D341Med (cell line): ENCODE data around the gene EXOC3L4.
A peak's percentile ranks its signal among the peaks of the same experiment; 100 is the strongest.
"Not testable (repeated sequence)": the region's sequence is repeated elsewhere in the genome, so short reads cannot be mapped to it uniquely, and the experiment has no call there.

Experiments used
- DNase-seq: peaks from one replicate; pipeline ENCODE4 v3.0.0; 2012; ENCODE audit warnings: low spot score

The EXOC3L4 gene

DNA sequence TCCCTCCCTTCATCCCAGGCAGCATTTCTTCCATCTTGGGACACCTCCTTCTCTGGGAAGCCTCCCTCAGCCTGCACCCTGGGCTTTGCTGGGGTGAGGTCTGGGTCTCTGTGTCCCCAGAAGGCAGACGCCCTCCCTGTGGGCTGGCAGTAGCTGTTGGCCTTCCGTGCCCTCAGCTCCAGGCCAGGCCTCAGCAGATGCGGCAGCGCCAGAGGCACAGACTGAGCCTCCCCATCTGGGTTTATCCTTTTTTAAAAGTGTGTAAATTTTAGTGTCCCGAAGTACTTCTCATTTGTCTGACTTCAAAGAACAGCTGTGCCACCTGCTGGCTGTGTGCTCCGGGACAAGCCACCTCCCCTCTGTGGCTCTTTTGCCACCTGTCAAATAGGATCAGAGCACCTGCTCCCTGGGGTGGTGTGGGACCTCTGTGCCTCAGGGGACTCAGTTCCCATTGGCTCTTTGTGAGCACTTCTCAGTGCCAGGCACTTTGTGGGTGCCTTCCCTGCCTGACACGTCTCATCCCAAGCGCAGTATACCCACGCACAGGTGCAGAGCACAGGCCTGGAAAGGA, 11.1 kb downstream of the EXOC3L4 start:
- DNase-seq, result peak; percentile 68

DNA sequence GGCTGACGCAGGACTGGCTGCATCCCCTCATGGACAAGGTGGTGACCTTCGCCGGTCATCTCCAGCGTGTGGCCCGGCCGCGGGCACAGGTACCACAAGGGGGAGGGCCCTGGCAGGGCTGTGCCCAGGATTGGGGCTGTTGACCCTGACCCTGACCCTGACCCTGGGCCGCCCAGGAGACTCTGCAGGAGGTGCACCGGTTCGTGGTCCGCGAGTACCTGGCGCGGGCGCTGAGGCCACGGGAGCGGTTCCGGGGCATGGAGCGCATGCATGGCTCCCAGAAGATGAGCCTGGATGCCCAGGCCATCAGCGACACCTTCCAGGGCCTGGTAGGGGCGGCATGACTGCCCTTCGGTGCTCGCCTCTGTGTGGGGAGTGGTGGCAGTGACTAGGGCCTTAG, 12.9 kb downstream of the EXOC3L4 start:
- DNase-seq, result no peak

DNA sequence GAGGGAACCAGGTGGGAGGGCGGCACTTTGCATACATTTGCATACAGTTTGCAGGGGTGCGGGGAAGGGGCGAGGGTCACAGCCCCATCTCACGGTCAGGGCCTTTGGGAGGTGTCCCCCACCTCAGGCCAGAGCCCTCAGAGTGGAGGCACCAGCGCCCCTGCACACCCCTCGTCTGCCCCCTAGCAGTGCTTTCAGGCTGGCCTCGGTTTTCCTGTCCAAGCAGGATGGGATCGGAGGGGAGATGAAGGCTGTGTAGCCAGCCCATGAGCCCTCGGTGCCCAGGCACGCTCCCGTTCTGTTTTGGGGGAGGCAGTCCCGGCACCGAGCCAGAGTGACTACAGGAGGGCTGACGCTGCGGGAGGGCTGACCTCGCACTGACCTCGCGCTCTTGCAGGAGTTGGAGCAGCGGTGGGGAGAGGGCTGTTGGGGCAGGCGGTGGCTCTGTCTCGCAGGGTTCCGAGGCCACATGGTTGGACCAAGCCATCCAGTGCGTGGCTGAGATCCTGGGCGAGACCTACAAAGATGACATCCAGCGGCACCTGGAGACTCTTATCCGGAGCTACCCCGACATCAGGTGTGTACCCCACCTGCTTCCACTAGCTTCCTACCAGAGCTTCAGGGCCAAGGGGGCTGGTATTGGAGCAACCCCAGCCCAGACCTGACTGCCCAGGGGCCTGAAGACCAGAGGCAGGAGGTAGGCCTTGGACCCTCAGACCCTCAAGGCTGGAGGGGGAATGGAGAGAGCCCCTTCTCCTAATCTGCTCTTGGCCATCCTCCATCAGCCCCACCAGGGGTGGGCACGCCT, 13.6 kb downstream of the EXOC3L4 start:
- no peak for DNase-seq

DNA sequence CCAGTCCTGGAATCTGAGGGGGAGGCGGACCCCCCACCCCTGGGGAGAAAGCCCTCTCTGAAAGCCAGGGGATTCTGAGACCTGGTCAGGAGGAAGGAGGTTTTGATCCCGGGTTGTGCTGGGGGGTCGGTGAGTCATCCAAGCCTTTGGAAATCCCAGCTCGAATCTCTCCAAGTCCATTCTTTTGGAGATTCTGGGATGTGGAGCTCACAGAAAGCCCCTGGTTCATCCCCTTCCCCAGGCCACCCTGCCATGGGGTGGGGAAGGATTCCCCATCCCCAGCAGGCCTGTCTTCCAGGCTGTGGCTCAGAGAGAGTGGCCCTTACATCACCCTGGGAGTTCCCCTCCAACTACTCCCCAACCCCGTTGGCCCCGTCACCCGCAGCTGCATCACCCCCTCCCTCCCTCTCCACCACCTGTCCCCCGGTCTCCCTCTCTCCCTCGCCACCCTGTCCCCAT, 14.3 kb downstream of the EXOC3L4 start:
- no peak for DNase-seq

DNA sequence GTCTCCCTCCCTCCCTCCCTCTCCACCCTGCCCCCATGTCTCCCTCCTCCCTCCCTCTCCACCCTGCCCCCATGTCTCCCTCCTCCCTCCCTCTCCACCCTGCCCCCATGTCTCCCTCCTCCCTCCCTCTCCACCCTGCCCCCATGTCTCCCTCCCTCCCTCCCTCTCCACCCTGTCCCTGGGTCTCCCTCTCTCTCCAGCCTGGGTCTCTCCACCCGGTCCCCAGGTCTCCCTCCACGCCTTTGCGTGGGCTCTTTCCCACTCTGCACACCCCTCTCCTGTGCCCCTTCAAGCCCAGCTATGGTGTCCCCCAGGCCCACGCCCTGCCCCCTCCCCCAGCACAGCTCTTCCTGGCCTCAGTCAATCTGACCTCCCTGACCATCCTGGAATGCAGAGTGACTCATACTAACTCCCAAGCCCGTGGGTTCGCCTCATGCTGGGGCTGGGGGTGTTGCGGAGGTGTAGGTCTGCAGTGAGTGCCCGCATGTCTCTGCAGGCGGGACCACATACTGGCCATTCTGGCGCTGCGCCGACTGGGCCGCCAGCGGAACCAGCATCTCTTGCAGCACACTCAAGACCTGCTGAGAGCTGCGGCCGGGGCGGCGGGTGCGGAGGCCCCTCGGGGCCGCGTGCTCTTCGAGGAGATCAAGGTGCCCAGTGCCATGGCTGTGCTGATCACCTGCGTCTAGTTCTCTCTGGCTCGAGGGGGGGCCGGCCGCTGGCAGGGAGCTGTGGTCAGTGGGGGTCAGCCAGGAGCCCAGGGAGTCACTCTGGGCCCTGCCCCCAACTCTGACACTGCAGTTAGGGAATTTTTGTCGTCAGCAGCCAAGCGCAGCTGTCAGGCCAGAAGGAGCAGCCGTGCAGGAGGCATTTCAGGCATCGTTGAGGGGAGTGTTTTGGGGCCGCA, 15.3 kb downstream of the EXOC3L4 start:
- no peak for DNase-seq

DNA sequence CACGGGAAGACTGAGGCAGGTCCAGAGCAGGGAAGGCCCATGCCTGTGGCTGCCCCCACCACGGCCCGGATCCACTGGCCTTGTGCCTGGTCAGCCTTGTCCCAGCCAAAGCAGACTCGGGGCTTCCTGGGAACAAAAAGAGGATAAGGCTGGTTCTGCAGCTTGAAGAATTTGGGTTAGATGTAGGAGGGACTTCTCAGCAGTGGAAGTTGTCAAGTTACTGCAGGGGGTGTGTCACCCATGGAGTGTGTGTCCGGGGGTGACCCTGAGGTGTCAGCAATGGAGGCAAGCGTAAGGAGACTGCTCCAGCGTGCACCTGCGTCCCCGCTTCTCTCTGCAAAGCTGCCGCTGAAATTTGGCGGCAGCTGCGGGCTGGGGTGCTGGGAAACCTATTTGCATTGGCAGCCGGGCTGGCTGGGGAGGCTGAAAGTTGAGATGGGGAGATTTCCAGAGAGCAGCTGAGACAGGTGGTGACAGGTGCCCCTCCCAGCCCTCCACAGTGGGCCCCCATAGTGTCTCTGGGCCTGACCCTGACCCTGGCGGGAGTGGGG, 16.2 kb downstream of the EXOC3L4 start:
- no peak for DNase-seq

DNA sequence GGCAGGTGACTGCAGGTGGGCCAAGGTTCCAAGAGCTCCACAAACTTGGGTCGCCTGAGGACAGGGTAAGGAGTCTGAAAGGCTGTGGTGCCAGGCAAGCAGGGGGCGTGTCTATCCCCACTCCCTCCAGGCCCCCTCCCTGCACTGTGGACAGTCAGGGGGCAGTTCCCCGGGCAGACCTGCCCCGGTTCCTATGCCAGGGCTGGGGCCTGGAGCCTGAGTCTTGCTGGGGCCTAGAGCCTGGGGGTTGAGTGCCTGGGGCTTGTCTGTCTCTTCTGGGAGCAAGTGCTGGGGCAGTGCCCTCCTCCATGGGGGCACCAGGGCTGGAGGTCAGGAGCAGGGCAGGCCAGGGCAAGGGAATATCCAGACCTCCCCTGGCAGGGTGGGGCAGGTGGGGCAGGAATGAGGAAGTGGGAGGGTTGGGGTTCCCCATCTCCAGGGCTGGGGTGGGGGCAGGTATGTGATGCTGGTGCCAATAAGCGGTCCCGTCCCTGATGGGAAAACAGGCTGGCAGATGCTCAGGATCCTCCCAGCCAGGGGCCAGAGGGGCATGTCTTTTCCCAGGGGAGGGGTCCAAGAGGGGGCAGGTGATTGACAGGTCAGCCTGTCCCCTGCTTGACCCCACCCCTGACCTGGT, 16.8 kb downstream of the EXOC3L4 start:
- no peak for DNase-seq

DNA sequence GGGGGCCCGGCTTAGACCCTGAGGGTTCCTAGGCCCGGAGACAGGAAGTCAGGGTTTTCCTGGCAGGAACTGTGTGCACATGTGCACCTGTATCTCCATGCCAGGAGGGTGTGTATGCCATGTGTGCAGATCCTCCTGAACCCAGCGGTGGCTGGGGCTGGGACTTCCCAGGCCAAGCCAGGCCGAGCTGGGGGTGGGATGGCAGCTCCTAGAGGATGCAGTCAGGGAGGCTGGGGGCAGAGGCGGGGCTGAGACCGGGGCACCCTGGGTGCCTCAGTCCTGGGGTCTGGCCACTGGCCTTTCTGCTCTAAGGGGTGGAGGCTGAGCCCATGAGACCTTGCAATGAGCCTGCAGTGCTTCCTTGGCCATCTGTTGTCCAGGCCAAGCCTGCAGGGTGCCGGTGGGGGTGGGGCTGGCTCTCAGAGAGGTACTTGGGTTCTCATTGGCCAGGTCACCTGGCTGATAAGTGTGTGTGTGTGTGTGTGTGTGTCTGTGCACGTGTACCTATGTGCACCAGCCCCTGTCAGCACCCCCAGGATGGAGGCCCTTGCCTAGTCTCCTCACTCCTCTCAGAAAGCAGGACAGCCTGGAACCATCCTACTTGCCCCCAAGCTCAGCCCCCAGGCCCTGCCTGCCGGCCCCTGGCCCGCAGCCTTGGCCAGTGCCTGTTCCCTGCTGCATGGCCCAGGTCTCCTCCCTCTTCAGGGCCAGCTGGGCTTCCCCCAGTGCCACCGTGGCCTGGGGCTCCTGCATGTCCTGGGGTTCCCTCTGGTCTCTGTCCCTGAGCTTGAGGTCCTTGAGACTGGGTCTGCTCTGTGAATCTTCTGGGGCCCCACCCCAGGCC, 18.1 kb downstream of the EXOC3L4 start:
- no peak for DNase-seq

DNA sequence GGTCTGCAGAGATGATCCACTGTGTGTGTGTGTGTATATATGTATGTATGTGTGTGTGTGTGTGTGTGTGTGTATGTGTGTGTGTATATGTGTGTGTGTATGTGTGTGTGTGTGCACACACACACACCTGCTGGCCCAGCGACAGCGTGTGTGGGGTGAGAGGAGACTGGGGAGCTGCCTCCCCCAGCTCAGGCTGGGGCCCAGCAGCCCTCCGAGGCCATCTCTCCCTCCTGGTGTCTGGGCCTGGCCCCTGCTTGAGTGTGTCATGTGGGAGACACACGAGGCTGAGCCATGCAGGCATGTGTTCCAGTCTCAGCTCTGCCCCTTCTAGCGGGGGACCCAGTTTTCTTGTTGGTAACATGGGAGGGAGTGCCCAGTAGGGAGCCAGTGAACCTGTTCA, 18.8 kb downstream of the EXOC3L4 start:
- no peak for DNase-seq

DNA sequence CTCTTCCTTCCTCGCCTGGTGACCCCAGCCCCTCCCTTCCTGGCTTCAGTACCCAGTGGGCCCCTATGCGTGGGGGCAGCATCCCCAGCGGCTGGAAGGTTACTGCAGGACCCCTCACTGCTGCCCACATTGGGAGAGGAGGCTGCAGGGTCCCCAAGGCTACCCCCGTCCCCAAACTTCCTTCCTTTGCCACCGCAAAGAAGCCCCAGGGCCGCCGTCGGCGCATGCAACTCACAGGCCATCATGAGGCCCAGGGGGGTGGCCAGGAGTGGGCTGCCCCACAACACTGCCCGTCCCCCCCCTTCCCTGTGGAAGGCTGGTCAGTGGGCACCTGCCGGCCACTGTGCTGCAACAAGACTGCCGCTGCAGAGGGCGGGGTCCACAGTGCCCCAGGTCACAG, 19.2 kb downstream of the EXOC3L4 start:
- no peak for DNase-seq

DNA sequence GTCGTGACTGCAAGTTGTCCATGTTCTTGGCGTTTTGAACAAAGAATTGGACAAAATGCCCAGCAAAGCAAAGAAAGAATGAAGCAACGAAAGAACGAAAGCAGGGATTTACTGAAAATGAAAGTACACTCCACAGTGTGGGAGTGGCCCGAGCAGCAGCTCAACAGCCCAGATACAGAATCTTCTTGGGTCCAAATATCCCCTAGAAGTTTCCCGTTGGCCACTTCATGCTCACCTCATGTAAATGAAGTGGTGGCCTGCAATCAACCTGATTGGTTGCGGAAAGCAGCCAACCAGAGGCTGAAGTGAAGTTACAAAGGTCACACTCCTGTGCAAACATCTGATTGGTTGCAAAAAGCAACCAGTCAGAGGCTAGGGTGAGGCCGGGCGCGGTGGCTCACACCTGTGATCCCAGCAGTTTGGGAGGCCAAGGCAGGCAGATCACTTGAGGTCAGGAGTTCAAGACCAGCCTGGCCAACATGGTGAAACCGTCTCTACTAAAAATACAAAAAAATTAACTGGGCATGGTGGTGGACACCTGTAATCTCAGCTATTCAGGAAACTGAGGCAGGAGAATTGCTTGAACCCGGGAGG, 20.7 kb downstream of the EXOC3L4 start:
- DNase-seq, result not testable (repeated sequence)

DNA sequence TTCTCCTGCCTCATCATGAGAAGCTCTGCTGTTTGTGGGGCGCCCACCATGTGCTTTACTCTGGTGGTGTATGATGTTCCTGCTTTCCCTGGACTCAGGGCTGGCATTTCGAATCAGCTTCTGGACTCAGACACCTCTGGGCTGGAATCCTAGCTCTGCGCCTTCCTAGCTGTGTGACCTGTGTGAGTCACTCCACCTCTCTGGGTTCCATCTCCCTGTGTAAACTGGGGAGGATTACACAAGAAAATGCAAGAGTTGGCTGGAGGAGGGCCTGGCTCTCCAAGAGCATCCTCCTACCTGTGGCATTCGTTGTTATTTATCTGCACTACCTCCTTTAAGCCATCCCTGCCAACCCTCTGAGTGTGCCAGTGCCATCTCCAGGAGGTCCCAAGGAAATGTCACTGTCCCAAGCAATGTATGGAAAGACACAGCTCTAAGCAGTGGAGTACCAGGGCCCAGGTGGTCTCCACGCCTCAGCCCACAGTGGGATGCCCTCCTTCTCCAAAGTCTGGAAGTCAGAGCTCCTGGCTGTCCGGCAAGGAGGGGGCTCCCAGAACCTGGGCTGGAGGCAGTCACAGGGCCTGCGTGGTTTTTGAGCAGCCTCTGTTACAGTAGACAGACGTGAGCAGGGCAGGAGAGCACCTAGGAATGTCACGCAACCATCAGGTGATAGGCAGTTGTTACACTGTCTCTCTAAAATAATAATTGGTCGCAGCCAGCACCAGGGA, 21.5 kb downstream of the EXOC3L4 start:
- no peak for DNase-seq

DNA sequence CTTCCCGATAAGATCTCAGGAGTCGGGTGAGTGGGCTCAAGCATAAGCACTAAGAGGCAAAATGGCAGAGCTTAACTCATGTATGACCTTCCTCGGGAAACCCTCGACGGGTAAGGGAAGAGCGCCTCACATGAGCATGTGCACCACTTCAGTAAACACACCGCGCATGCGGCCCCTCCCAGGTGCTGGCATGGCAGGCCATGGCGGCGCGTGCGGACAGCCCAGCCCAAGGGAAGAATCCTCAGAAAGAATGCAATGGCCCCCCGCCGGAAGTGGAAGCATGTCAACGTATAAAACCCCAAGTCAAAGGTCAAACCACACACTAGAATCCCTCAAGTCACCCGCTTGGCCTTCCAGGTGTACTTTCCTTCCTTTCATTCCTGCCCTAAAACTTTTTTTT, 22.1 kb downstream of the EXOC3L4 start:
- DNase-seq, result no peak

DNA sequence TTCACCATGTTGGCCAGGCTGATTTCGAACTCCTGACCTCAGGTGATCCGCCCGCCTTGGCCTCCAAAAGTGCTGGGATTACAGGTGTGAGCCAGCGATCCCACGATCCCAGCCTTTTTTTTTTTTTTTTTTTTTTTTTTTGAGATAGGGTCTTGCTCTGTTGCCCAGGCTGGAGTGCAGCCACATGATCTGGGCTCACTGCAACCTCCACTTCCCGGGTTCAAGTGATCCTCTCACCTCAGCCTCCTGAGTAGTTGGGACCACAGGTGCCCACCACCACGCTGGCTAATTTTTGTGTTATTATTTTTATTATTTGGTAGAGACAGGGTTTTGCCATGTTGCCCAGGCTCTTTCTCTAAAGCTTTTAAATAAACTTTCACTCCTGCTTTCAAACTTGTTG, 23.0 kb downstream of the EXOC3L4 start:
- not testable (repeated sequence) for DNase-seq

DNA sequence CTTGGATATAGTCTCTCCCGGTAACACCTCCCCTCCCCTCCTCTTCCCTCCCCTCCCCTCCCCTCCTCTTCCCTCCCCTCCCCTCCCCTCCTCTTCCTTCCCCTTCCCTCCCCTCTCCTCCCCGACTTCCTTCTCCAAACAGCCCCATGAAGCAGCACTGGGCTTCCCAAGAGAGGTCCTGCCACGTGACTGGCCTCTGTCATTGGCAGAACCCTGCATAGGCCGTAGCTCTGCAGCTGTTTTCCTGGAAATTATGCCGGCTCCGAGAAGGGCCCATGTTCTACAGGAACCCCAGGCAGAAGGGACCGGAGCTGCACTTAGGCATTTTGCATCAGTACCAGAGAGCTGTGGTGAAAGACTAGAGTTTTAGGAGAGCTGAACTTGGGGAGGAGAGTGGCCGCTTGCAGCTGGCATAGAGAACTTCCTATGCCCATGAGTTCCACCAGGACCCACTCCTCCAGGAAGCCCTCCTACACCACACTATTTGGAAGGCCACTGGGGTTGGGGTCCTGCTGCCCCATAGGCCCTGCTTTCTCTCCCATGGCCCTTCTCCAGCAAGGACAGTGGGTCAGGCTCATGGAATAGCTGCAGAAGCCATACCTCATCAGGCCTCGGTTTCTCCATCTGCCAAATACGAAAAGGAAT, 23.6 kb downstream of the EXOC3L4 start:
- no peak for DNase-seq

DNA sequence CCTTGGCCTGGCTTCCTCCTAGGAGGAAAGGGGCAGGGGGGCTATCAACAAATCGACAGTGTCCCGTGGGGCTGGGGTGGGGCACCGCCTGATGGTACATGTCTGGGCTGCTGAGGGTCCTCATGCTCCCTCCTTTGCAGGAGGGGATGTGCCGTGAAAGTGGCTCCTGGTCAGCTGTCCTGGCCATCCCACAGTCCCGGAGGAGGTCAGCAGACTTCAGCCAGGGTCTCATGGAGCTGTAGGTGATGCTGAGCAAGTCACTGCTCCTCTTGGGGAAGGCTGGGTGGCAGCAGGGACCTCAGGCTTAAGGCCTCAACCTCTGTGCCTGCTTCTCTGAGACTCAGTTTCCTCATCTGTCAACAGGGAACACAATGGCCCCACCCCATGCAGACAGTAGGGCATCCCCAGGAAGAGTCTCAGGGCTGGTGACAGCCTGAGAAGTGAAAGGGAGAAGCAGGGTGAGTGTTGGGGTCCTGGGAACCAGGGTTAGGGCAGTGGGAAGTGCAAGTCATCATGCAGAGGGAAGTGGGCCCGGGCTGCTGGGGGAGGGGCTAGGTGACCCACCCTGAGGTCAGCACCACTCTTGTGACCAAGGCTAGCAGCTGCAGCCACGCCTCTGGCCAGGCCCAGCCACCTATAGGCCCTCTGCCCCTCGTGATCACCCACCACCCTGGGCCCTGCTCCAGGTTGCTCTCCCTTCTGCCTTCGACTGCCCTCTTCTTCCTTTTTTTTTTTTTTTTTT, 24.3 kb downstream of the EXOC3L4 start:
- no peak for DNase-seq

DNA sequence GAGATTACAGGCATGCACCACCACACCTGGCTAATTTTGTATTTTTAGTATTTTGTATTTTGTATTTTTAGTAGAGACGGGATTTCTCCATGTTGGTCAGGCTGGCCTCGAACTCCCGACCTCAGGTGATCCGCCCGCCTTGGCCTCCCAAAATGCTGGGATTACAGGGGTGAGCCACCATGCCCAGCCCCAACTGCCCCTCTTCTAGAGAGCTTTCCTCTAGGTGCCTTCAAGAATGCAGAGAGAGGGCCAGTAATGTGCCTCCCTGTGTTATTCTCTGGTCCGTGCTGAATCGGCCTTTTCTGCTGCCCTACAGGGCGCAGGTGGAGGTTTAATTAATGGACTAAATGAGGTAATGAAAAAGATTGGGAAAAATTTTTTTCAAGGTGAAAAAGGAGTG, 25.0 kb downstream of the EXOC3L4 start:
- not testable (repeated sequence) for DNase-seq

DNA sequence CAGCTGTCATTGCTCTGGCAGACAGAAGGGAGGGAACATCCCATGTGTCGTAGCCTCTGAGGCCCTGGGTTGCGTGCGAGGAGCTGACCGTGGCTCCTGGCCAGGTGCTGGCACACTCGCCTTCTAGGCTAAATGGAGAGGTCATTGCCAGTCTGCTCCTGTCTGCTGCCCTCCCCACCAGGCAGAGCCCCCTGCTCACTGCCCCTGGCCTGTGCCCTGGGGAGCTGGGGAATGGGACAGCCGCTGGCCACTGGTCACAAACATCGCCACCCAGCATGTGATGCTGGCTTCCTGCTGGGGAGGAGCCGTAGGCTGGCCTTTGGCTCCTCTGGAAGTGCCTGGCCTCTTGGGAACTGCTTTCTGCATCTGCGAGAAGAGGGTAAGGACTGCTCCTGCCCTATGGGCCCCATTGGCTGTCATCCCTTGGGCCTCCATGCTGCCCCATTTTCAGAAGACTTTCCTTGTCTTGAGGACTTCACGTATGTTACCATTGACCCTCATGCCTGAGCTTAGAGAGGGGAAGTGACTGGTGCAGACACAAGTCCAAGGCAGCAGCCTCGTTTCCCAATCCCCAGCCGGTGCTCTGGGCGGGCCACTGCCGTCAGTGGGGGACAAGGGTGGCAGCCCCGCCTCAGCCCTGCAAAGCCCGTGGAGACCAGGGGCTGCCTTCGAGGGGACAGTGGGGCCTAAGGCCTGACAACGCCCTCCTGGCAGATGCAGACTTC, 26.8 kb downstream of the EXOC3L4 start:
- DNase-seq, result no peak
